ENCODE results near the gene CXorf65. TPM values are rescaled to one million over a fixed set of nuclear protein-coding genes. Genes with fewer than 3 reads are reported as not detected.

Gene CXorf65
- total RNA-seq, 4 donors from 2014 or later, result not detected

GRCh38 chrX:71067712-71068043 is 38.9 kb downstream of the CXorf65 start:
- DNase-seq (ENCODE audit: low spot score) (no peak), ATAC-seq (ENCODE audit: low FRiP score) (peak; percentile 19)
- no peak for TF ChIP-seq CTCF (IDR thresholded peaks at IDR 0.05)

- TF ChIP-seq CTCF (IDR thresholded peaks at IDR 0.05), result no peak
- no peak for ATAC-seq (ENCODE audit: low FRiP score)
- no peak for DNase-seq (ENCODE audit: low spot score)
Observed at GRCh38 chrX:71067089-71067488, 39.5 kb downstream of the CXorf65 start.

- ATAC-seq (ENCODE audit: low FRiP score), result no peak
- DNase-seq (ENCODE audit: low spot score), result no peak
- no peak for TF ChIP-seq CTCF (IDR thresholded peaks at IDR 0.05)
Observed at GRCh38 chrX:71060127-71060526, 46.4 kb downstream of the CXorf65 start.

- no peak for DNase-seq (ENCODE audit: low spot score)
- TF ChIP-seq CTCF (IDR thresholded peaks at IDR 0.05), result no peak
- ATAC-seq (ENCODE audit: low FRiP score), result no peak
Observed at GRCh38 chrX:71057848-71058530, 48.6 kb downstream of the CXorf65 start.

- DNase-seq (ENCODE audit: low spot score), result no peak
- ATAC-seq (ENCODE audit: low FRiP score), result no peak
- TF ChIP-seq CTCF (IDR thresholded peaks at IDR 0.05), result no peak
Observed at GRCh38 chrX:71056867-71057266, 49.7 kb downstream of the CXorf65 start.

Small RNA genes lying within 50 kb of the gene (small RNA-seq; reads per million reads assigned to genes)
- not detected for gene CXorf65

Other genes with a start within 250 kb of the CXorf65 start
- gene TEX11, start 198.0 kb downstream of the CXorf65 start, total RNA-seq, result not detected
- gene SLC7A3, start 175.6 kb downstream of the CXorf65 start, total RNA-seq, result under 1 TPM in 1 of 4 donors, not detected in 3; 0.47 TPM
- gene SNX12, start 38.4 kb downstream of the CXorf65 start, total RNA-seq, result 10 to 100 TPM; 34.9 to 53.4 (median 43.7) TPM
- gene FOXO4, start 10.9 kb downstream of the CXorf65 start, total RNA-seq, result 10 to 100 TPM; 13.8 to 23.8 (median 20.1) TPM
- 10 to 100 TPM in 3 of 4 donors, 1 to 10 TPM in 1; 8.3 to 30.9 (median 15.6) TPM for gene IL2RG, start 4.8 kb upstream of the CXorf65 start, total RNA-seq
- 10 to 100 TPM; 29.0 to 74.4 (median 36.0) TPM for gene MED12, start 11.9 kb upstream of the CXorf65 start, total RNA-seq
- gene NLGN3, start 38.1 kb upstream of the CXorf65 start, total RNA-seq, result 1 to 10 TPM in 2 of 4 donors, under 1 TPM in 2; 0.25 to 1.7 (median 0.87) TPM
- gene GJB1, start 116.5 kb upstream of the CXorf65 start, total RNA-seq, result under 1 TPM in 1 of 4 donors, not detected in 3; 0.31 TPM
- 10 to 100 TPM in 2 of 4 donors, 1 to 10 TPM in 2; 3.8 to 14.8 (median 11.2) TPM for gene ZMYM3, start 147.4 kb upstream of the CXorf65 start, total RNA-seq
- 100 to 1,000 TPM; 180 to 262 (median 199) TPM for gene NONO, start 176.9 kb upstream of the CXorf65 start, total RNA-seq
- gene ITGB1BP2, start 195.0 kb upstream of the CXorf65 start, total RNA-seq, result 1 to 10 TPM in 3 of 4 donors, under 1 TPM in 1; 0.74 to 5.4 (median 1.3) TPM

Measured in omental fat pad (tissue), 4 donors.